K562 (cell line): ENCODE results near the gene COL21A1. TPM values are rescaled to one million over a fixed set of nuclear protein-coding genes. Genes with fewer than 3 reads are reported as not detected.

Experiments
- ATAC-seq: fragments of 200-7000 bp; cut with Tn5 transposase; 3 replicates; pipeline ENCODE4 v1.9.1; 2020; ENCODE audit warnings: moderate library complexity
- BruUV-seq: library from RNA; stranded (reverse); fragments of 400-500 nt; replicated peaks from 2 replicates; lab custom pipeline; 2021; lab: Mats Ljungman, UMichigan
- CTCF ChIA-PET: fragments of 300-600 bp; formaldehyde crosslinking; extraction: SDS; loops from one replicate; lab custom pipeline; 2021; ENCODE audit warnings: low intra/inter-chr PET ratio; lab: Yijun Ruan, JAX
- POLR2A ChIA-PET: fragments of 300-600, 350-650 bp; sonication (Branson Sonifier 250); formaldehyde crosslinking; extraction: SDS; loops from one replicate; lab custom pipeline; 2021; ENCODE audit warnings: antibody characterized with exemption, inconsistent platforms; lab: Yijun Ruan, JAX
- DNase-seq, 4 experiments: peaks; one replicate each; pipeline versions ENCODE4 v3.0.0 to v3.0.0-alpha.2; 2011 to 2018; ENCODE audit warnings: low spot score in 3 of 4, mixed read lengths in 3 of 4; ENCODE audit errors: extremely low read depth in 1 of 4
- FAIRE-seq: peaks from 2 replicates; lab custom pipeline; 2011; peaks lifted over from hg19 to GRCh38; lab: Jason Lieb, UNC
- H2AFZ ChIP-seq: 2 replicates; pipeline ENCODE4 v1.6.0; 2011; ENCODE audit warnings: low read depth, low read length, control low read depth, inconsistent platforms
- H3K27ac ChIP-seq: fragments of 200-600 bp; 3 replicates; pipeline ENCODE4 v1.8.0; 2011; ENCODE audit warnings: low read depth, mild to moderate bottlenecking, control low read depth, inconsistent platforms, low read length, moderate library complexity, mixed read lengths; ENCODE audit errors: extremely low read depth
- H3K27me3 ChIP-seq, 2 experiments: fragments of 300-600 bp in 1 of 2; 2 replicates in 1 of 2; 3 replicates in 1 of 2; pipeline versions ENCODE4 v1.6.0 to v1.8.0; 2011; ENCODE audit warnings: inconsistent platforms in 2 of 2, low read length in 2 of 2, mild to moderate bottlenecking in 1 of 2, mixed read lengths in 1 of 2, moderate library complexity in 1 of 2; ENCODE audit not compliant: control insufficient read depth in 2 of 2, insufficient read depth in 2 of 2
- H3K36me3 ChIP-seq: fragments of 300-600 bp; 3 replicates; pipeline ENCODE4 v1.8.0; 2011; ENCODE audit warnings: mild to moderate bottlenecking, low read length, inconsistent platforms; ENCODE audit not compliant: control insufficient read depth, insufficient read depth
- H3K4me1 ChIP-seq, 2 experiments: fragments of 200-600 bp in 1 of 2; replicated peaks in 1 of 2; 2 replicates in 1 of 2; 3 replicates in 1 of 2; pipeline versions ENCODE4 v1.5.1 to v1.8.0; 2011; ENCODE audit warnings: inconsistent platforms in 2 of 2, low read length in 2 of 2, mild to moderate bottlenecking in 1 of 2, mixed read lengths in 1 of 2, moderate library complexity in 1 of 2; ENCODE audit not compliant: control insufficient read depth in 2 of 2, insufficient read depth in 2 of 2
- H3K4me2 ChIP-seq: 2 replicates; pipeline ENCODE4 v1.6.1; 2011; ENCODE audit warnings: low read length, control low read depth, inconsistent platforms, mixed read lengths; ENCODE audit not compliant: insufficient read depth
- H3K4me3 ChIP-seq: fragments of 200-600 bp; sonication (generic), shearing (Covaris generic); 2 replicates; pipeline ENCODE4 v1.5.1; 2016; ENCODE audit warnings: control low read depth, inconsistent platforms
- H3K79me2 ChIP-seq: fragments of 200-600 bp; 3 replicates; pipeline ENCODE4 v1.8.0; 2011; ENCODE audit warnings: low read length, inconsistent platforms; ENCODE audit not compliant: control insufficient read depth, insufficient read depth
- H3K9ac ChIP-seq, 2 experiments: 2 replicates each; pipeline versions ENCODE4 v1.6.0 to v1.6.1; 2011; ENCODE audit warnings: low read depth in 2 of 2, low read length in 2 of 2, control low read depth in 1 of 2, inconsistent platforms in 1 of 2, mild to moderate bottlenecking in 1 of 2, mixed read lengths in 1 of 2; ENCODE audit not compliant: insufficient read depth in 1 of 2
- H3K9me1 ChIP-seq: one replicate; pipeline ENCODE4 v1.6.0; 2011; ENCODE audit warnings: inconsistent platforms, mild to moderate bottlenecking, low read length, moderate library complexity; ENCODE audit not compliant: control insufficient read depth, insufficient read depth
- H3K9me3 ChIP-seq: replicated peaks from 2 replicates; pipeline ENCODE4 v1.5.1; 2011; ENCODE audit warnings: low read depth, low read length, inconsistent platforms; ENCODE audit not compliant: control insufficient read depth, insufficient read depth
- H4K20me1 ChIP-seq: replicated peaks from 2 replicates; pipeline ENCODE4 v1.6.1; 2011; ENCODE audit warnings: low read length, inconsistent platforms, mixed read lengths; ENCODE audit not compliant: control insufficient read depth, insufficient read depth
- MYNN ChIP-seq, 2 experiments: sonication (generic); formaldehyde crosslinking in 1 of 2; IDR thresholded peaks; 2 replicates each; pipeline versions ENCODE4 v1.5.0 to v1.6.1; 2016 to 2020; ENCODE audit warnings: antibody characterized with exemption in 1 of 2, missing genetic modification reagents in 1 of 2
- XRCC4 ChIP-seq: IDR thresholded peaks from one replicate; pipeline ENCODE4 v1.6.1; 2011; ENCODE audit not compliant: insufficient read depth, insufficient read length; ENCODE audit errors: extremely low read depth
- ZNF316 ChIP-seq: fragments of 450-650 bp; IDR thresholded peaks from 2 replicates; pipeline ENCODE4 v1.6.1; 2016
- WGBS: fragments of 100-300 bp; shearing (Covaris generic); methylation state at CpG from one replicate; pipeline ENCODE4 v1.1.6; 2016; ENCODE audit warnings: low coverage, mixed read lengths; ENCODE audit not compliant: insufficient coverage; ENCODE audit errors: missing lambda C conversion rate; 5-methylcytosine and 5-hydroxymethylcytosine counted together
- in situ Hi-C: fragments of 300-500 bp; cut with MboI; formaldehyde crosslinking; loops from 4 replicates; pipeline ENCODE4 v1.15.0; 2018; ENCODE audit warnings: inconsistent platforms, mixed read lengths
- intact Hi-C: fragments of 100-400 bp; cut with micrococcal nuclease; formaldehyde crosslinking; loops from 2 replicates; pipeline ENCODE4 v1.14.2; 2022
- polyA plus RNA-seq, 8 experiments: library from polyadenylated mRNA; depleted of rRNA in 4 of 8; stranded (reverse) in 5 of 8; unstranded in 3 of 8; fragments of >200 nt; fragmentation: Nextera tagmentation in 2 of 8; fragmentation: Illumina TruSeq in 1 of 8; extraction: Ambion mirVana in 2 of 8; extraction: Trizol in 1 of 8; gene quantifications; 2 replicates each; pipeline versions ENCODE4 v1.2.1 to v1.2.3, GENCODE V29; 2011 to 2014; ENCODE audit warnings: inconsistent platforms in 1 of 8, missing spikeins in 1 of 8
- total RNA-seq, 7 experiments: library from RNA; depleted of rRNA in 6 of 7; stranded (reverse); fragments of >200 nt in 6 of 7; fragmentation: Illumina TruSeq in 2 of 7; extraction: Trizol in 2 of 7; gene quantifications; 2 replicates each; pipeline versions ENCODE4 v1.2.1 to v1.2.3, GENCODE V29; 2011 to 2021; ENCODE audit warnings: low replicate concordance in 1 of 7

COL21A1 gene
- total and polyA plus RNA-seq, 9 of the 15 experiments (the other 6 are each of a cell fraction or from before 2014, with no cell fraction given) = 0.03 to 0.76 (median 0.25) TPM

GRCh38 chr6:56143796-56144195, 103.6 kb downstream of the COL21A1 start:
- no peaks in the 10 kb centered on the region for H3K9me3 ChIP-seq
- intact Hi-C loops = no loop called here
- TF ChIP-seq XRCC4 = no peak
- TF ChIP-seq, all 486 proteins: peak for 0
- no TSS peak for BruUV-seq
- WGBS = 0% methylated on average over 2 of the region's 2 CpGs
- no peaks in the 10 kb centered on the region for H3K4me1 ChIP-seq
- in situ Hi-C loops = no loop called here
- ChIA-PET POLR2A (no interaction called here), CTCF (no interaction called here)
- H3K79me2 ChIP-seq = no peaks in the 10 kb centered on the region
- H3K4me2 ChIP-seq = no peak overlapping the region
- no peak overlapping the region for H3K4me3 ChIP-seq
- FAIRE-seq (no peak), ATAC-seq (no peak), DNase-seq (no peak)
- H3K27me3 ChIP-seq = no peaks in the 10 kb centered on the region
- no peak overlapping the region for H3K27ac ChIP-seq
- no peaks in the 10 kb centered on the region for H3K36me3 ChIP-seq
- H2AFZ ChIP-seq = no peak overlapping the region
- no peak overlapping the region for H3K9ac ChIP-seq
- no peaks in the 10 kb centered on the region for H3K9me1 ChIP-seq
- H4K20me1 ChIP-seq = no peaks in the 10 kb centered on the region

GRCh38 chr6:56140090-56140489, 107.3 kb downstream of the COL21A1 start:
- Histone ChIP-seq H3K4me2 (no peak overlapping the region), H3K9me1 (no peaks in the 10 kb centered on the region), H3K27me3 (no peaks in the 10 kb centered on the region), H3K4me3 (no peak overlapping the region), H3K27ac (no peak overlapping the region), H3K9ac (no peak overlapping the region), H3K79me2 (no peaks in the 10 kb centered on the region), H3K36me3 (no peaks in the 10 kb centered on the region), H4K20me1 (no peaks in the 10 kb centered on the region), H3K9me3 (no peaks in the 10 kb centered on the region), H3K4me1 (no peaks in the 10 kb centered on the region), H2AFZ (no peak overlapping the region)
- no peak for ATAC-seq
- CTCF ChIA-PET = no interaction called here
- POLR2A ChIA-PET = no interaction called here
- peak; percentile 31; the same call in 1 of the 2 replicates for TF ChIP-seq ZNF316
- TF ChIP-seq MYNN (IDR thresholded peaks at IDR 0.05) = no peak
- no peak for TF ChIP-seq MYNN (CRISPR knock-in tag; IDR thresholded peaks at IDR 0.05)
- no TSS peak for BruUV-seq
- in situ Hi-C loops (no loop called here), intact Hi-C loops (no loop called here)
- no peak for DNase-seq
- FAIRE-seq = no peak
